Measurements from ENCODE around the gene LCA5.
"Not testable (repeated sequence)": the region's sequence is repeated elsewhere in the genome, so short reads cannot be mapped to it uniquely, and the experiment has no call there.

LCA5 gene

DNA sequence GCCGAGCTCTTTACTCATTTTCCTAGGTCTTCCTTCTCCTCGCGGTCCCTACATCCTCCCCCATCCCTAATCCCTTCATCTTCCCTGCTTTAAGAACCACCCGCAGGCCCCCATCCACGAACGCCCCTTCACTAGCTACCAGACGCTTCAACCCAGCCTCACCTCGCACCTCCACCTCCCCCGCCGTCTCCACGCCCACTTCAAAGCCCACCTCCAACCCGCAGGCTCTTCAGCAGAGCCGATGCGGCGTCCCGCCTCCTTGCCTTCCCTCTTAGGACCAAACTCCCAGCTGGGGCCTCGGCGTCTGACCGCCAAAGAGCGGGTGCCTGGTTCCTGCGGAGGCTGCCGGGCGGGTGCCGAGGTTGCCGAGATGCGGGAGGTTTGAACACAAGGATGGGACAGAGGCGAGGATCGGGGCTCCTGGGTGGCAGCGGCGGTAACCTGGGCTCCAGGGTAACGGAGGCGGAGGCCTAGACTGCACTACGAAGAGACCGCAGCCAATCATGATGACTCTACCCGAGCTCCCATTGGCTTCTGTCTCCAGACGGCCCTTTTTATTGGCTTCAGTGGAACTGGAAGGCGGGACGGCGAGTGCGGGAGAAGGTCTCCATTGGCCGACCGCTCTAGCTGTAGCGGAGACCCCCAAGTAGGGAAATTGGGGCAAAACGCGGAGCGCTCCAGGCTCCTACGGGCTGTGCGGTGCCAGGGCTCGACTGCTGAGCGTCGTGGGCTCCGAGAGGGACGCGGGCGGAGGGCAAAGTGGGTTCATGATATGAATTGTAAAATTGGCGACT is at the start of gene LCA5:
Gene LCA5 (minus strand): TSS at position 477 of the 794 bp plus-strand sequence. CDS start 18,536 bp downstream, outside the sequence.
- DNase-seq (ENCODE audit: low spot score) = peak; percentile 85

DNA sequence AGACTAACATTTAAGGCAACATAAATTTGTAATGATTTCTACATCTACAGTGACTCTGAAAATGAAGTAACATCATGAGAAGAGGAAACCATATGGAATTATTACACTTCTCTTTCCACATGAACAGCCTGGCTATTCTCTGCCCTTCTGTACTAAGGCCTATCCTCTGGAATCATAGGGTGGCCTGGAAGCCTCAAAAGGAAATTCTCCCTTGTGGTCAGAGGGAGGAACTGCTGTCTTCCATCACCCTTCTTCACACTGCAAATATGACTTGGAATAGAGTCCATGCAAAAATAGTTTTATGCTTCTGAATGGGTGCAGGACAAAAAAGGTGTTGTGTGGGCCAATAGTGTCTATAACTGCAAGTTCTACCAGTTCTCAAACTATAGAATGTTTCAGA is 49.3 kb upstream of the LCA5 start:
- DNase-seq (ENCODE audit: low spot score) = no peak

DNA sequence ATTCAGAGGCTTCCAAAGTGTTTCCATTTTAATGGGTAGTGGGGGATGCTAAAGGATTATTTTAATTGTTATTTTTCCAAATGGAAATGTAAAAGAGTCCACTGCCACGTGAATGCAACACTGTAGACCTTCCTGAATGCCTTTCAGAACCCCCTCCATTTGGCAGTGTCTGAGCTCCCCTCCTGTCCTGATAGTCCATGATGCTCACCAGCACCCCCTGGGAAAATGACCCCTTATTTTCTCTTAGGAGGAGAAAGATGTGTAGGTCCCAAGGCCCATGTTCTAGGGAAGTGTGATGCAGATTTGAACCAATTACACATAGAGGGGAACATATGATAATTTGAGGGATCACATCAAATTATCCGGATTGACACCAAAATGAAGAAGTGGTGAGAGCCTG is 47.1 kb upstream of the LCA5 start:
- DNase-seq (ENCODE audit: low spot score) = no peak

DNA sequence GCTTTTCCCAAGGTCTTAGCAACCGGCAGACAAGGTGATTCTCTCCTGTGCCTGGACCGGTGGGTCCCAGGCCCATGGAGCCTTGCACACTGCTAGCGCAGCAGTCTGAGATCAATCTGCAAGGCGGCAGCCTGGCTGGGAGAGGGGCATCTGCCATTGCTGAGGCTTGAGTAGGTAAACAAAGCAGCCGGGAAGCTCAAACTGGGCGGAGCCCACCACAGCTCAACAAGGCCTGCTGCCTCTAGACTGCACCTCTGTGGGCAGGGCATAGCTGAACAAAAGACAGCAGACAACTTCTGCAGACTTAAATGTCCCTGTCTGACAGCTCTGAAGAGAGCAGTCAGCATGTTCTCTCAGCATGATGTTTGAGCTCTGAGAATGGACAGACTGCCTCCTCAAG is 40.7 kb upstream of the LCA5 start:
- DNase-seq (ENCODE audit: low spot score) = not testable (repeated sequence)

DNA sequence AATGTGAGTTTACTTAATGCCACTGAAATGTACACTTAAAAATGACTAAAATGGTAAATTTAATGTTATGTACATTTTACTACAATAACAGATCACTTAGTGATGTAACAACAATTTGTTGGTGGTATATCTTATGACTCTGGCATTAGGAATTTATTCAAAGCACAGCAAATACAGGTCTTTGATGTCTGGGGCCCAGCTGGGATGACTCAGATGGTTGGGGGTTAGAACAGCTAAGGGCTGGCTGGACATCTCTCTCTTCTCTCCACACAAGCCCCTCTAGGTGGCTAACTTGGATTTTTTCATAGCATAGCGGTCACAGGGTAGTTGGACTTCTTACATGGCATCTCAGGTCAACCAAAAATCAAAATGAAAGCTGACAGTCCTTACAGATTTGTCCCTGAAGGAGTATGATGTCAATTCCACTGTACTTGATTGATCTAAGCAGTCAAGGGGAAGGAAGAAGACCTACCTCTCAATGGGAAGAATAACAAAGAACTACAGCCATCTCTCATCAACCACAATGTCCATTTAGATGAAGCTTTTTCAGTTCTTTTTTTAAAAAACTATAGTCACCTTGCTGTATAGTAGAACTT is 37.5 kb upstream of the LCA5 start:
- no peak for DNase-seq (ENCODE audit: low spot score)

- no peak for DNase-seq (ENCODE audit: low spot score)
Measured at GRCh38 chr6:79574174-79574573, 36.9 kb upstream of the LCA5 start.

DNA sequence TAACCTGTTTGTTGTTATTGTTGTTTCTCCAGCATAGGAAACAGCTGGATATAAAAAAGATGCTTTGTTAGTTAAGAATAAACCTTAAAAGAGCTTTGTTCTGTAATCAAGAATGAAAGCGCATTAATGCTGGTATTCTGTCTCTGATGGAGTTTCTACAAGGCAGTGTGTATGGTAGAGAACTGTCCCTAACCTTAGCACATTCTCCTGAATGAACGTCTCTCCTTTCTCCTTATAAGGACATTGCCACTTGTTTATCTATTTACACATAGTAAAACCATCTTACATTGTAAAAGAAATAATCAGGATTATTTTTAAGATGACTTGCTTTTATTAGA is 33.8 kb upstream of the LCA5 start:
- DNase-seq (ENCODE audit: low spot score) = no peak

GRCh38 chr6:79570129-79571029 is 33.1 kb upstream of the LCA5 start:
- DNase-seq (ENCODE audit: low spot score) = peak; percentile 24

DNA sequence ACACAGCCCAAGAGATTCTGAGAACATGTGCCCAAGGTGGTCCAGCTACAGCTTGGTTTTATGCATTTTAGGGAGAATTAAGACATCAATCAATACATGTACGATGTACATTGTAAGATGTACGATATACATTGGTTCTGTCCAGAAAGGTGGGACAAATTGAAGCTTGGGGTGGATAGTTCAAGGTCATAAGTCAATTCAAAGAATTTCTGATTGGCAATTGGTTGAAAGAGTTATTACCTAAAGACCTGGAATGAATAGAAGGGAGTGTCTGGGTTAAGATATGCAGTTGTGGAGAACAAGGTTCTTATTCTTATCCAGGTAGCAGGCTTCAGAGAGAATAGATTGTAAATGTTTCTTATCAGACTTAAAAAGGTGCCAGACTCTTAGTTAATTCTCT is 31.8 kb upstream of the LCA5 start:
- DNase-seq (ENCODE audit: low spot score) = no peak

DNA sequence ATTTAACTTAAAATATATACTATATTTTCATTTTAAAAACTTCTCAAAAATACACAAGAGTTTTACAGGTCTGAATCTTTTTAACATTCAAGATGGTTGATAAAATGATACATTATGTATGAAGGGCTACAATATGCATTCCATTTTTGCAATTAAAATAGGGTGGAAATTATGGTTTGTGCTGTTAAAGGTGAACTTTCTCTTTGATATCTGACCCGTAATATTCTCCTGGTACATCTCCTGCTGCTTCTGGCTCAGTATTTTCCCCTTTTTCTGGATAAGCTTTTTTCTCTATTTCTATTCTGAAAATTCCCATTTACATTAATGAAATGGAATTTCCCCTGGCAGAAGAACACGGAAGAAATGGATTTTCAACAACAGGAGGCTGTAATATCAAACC is 27.4 kb upstream of the LCA5 start:
- no peak for DNase-seq (ENCODE audit: low spot score)

DNA sequence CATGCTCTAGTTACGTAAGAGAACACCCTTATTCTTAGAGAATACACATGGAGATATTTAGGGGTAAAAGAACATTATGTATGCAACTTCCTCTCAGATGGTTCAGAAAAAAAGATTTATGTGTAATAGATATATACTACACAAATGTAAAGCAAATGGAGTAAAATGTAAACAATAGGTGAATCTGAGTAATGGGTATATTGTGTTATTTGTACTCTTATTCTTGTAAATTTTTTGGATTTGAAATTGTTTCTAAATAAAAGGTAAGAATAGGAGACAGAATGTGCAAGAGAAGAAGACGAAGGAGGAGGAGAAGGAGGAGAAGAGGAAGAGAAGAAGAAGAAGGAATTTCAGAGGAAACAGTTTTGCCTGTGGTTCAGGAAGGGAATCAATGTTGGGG is 22.5 kb upstream of the LCA5 start:
- DNase-seq (ENCODE audit: low spot score) = no peak

DNA sequence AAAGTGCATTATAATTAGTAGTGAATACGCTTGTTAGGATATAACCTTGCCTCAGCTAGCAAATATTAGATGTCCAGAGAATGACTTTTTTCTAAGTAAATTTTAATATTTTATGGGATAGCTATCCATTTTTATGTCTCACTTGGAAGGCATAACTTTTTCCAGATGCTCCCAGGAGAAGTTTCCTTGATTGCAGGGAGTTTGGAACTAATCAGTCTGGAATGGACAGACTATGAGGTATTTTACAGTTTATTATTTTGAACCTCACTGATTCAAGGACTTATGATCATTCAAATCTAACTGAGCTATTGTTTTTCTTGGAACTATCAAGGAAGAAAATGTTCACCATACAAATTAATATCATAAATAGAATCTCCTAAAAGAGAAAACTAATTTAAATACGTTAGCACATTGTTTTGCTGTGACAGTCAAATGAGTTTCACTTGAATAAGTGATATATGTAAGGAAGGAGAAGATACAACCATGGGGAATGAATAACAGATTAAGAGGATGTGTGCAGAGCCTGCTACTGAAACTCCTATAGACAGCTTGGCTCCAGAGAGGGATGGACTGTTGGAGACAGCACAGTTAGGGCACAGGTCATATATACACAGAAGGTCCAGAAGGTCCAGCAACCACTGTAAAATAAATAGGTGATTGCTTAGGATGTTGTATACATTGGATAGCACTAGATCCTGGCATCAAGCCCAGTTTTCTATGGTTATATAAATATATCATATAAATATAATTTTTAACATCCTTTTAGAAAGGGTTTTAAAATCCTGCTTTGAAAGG is 20.6 kb upstream of the LCA5 start:
- no peak for DNase-seq (ENCODE audit: low spot score)

DNA sequence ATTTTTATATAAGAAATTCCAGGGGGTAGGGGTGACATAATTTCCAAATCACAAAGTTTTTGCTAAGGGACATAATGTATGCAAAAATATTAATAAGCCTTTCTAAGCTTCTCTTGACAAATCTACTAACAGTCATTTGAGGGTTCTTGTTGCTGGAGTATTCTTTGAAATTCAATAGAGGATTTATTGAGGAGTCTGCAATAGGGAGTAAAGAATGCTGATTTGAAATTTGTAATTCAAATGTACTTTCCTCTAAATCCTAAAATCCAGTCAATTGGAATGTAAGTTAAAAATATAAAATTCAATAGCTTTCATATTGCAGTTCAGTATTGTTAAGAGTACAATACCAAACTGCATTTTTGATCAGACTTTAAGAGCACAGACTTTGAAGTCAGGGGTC is 17.1 kb upstream of the LCA5 start:
- DNase-seq (ENCODE audit: low spot score) = no peak

- no peak for DNase-seq (ENCODE audit: low spot score)
Measured at GRCh38 chr6:79551401-79551800, 14.2 kb upstream of the LCA5 start.

- DNase-seq (ENCODE audit: low spot score) = no peak
Measured at GRCh38 chr6:79548304-79548703, 11.1 kb upstream of the LCA5 start.

GRCh38 chr6:79546186-79546585 is 9.0 kb upstream of the LCA5 start:
- DNase-seq (ENCODE audit: low spot score) = no peak

DNA sequence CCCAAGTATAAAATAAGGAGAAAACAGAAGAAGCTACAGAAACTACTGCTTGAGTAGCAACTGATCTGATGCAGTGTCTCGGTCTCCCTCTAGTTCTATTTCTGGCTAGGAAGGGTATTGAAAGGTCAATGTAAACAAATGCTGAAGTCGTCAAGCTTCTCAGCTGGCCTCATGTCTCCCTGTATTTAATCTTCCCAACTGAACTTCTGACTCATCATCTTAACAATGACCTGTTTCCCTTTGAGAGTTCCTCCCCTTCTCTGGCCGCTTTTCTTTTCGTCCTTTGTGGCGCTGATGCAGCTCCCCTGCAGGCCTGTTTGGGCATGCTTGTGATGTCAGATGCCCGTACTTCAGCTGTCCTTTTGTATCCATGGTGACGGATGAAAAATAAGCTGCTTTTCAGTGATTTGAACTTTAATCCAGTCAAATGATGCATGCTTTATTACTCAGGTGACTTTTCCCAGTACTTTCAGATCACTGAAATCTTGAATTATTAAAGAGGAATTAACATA is 7.8 kb upstream of the LCA5 start:
- no peak for DNase-seq (ENCODE audit: low spot score)

DNA sequence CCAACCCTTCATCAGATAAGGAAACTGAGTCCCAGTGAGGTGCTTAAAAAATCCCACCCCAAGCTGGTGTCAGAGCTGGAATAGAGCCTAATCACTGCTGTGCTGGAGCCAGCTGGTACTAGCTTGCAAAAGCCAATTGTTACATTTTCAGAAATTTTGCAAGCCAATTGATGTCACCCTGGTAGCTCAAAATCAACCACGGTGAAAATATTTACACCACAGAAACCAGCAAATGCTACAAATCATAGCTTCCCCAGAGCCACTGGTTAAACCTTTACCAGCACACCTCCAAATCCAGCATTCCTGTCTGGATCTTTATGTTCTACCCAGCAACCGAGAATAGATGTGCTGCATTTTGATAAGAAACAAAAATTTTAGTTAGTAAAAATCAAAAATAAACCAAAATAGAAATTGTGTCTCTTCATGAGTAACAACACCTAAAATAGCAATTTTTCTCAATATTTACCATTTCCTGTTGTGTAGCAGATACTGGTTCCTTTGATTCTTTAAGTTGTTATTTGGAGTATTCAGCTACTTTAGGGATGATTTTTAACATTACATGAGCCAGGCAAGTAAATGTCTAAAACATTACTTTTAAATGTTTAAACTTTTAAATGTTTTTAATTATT is 7.2 kb upstream of the LCA5 start:
- DNase-seq (ENCODE audit: low spot score) = no peak

- DNase-seq (ENCODE audit: low spot score) = no peak
Measured at GRCh38 chr6:79543886-79544285, 6.7 kb upstream of the LCA5 start.

GRCh38 chr6:79543411-79543810 is 6.2 kb upstream of the LCA5 start:
- no peak for DNase-seq (ENCODE audit: low spot score)

Measured in CD4-positive, alpha-beta T cell treated with Interleukin-6 at 100 ng/mL for 8 hours (primary cell).